ENCODE measurements around the gene FUT8. TPM values are rescaled to one million over a fixed set of nuclear protein-coding genes. Genes with fewer than 3 reads are reported as not detected.

Gene FUT8
- total RNA-seq, 1 donor from 2014 or later, result 131 TPM

- Histone ChIP-seq H3K27ac (no peak overlapping the region), H3K36me3 (no peaks in the 10 kb centered on the region), H3K4me2 (no peak overlapping the region), H4K20me1 (ENCODE audit: low read depth) (no peaks in the 10 kb centered on the region), H2AFZ (replicated peaks) (no peak overlapping the region), H3K4me1 (no peaks in the 10 kb centered on the region), H3K4me3 (no peak overlapping the region), H3K9ac (no peak overlapping the region), H3F3A (ENCODE audit: low read depth) (no peaks in the 10 kb centered on the region), H3K9me3 (ENCODE audit: low read depth) (no peaks in the 10 kb centered on the region), H3K79me2 (ENCODE audit: low read depth) (peaks cover 7% of the 10 kb centered on the region), H3K27me3 (no peaks in the 10 kb centered on the region)
- no peak for DNase-seq (ENCODE audit: low spot score)
- no peak overlapping the region for H3K27ac Mint-ChIP-seq
- no peaks in the 10 kb centered on the region for H3K27me3 Mint-ChIP-seq (ENCODE audit: insufficient read depth, low read depth)
- H3K4me3 Mint-ChIP-seq, result no peak overlapping the region
- peaks cover 13% of the 10 kb centered on the region for H3K36me3 Mint-ChIP-seq
- H3K9me3 Mint-ChIP-seq, result no peaks in the 10 kb centered on the region
- TF ChIP-seq EZH2 (IDR thresholded peaks at IDR 0.05), result no peak
- H3K4me1 Mint-ChIP-seq, result no peaks in the 10 kb centered on the region
Observed at GRCh38 chr14:65566820-65567522, 154.4 kb downstream of the FUT8 start.

- TF ChIP-seq EZH2phosphoT487 (IDR thresholded peaks at IDR 0.05) (no peak), CTCF (IDR thresholded peaks at IDR 0.05) (no peak)
- Histone ChIP-seq H4K20me1 (ENCODE audit: low read depth) (no peaks in the 10 kb centered on the region), H3K4me1 (no peaks in the 10 kb centered on the region), H3K79me2 (ENCODE audit: low read depth) (peaks cover 7% of the 10 kb centered on the region), H2AFZ (replicated peaks) (no peak overlapping the region), H3K27me3 (no peaks in the 10 kb centered on the region), H3K4me3 (no peak overlapping the region), H3K4me2 (no peak overlapping the region), H3K9ac (no peak overlapping the region), H3K36me3 (no peaks in the 10 kb centered on the region), H3F3A (ENCODE audit: low read depth) (no peaks in the 10 kb centered on the region), H3K27ac (no peak overlapping the region), H3K9me3 (ENCODE audit: low read depth) (no peaks in the 10 kb centered on the region)
- no peak for DNase-seq (ENCODE audit: low spot score)
- no peak overlapping the region for H3K4me3 Mint-ChIP-seq
- no peak overlapping the region for H3K27ac Mint-ChIP-seq
- no peaks in the 10 kb centered on the region for H3K36me3 Mint-ChIP-seq
- H3K27me3 Mint-ChIP-seq (ENCODE audit: insufficient read depth, low read depth), result no peaks in the 10 kb centered on the region
- H3K4me1 Mint-ChIP-seq, result no peaks in the 10 kb centered on the region
- H3K9me3 Mint-ChIP-seq, result no peaks in the 10 kb centered on the region
Observed at GRCh38 chr14:65574611-65575010, 162.1 kb downstream of the FUT8 start.

- no peak for DNase-seq (ENCODE audit: low spot score)
- Histone ChIP-seq H3K36me3 (no peaks in the 10 kb centered on the region), H3F3A (ENCODE audit: low read depth) (no peaks in the 10 kb centered on the region), H3K4me1 (no peaks in the 10 kb centered on the region), H3K9me3 (ENCODE audit: low read depth) (no peaks in the 10 kb centered on the region), H3K27me3 (no peaks in the 10 kb centered on the region), H3K27ac (no peak overlapping the region), H2AFZ (replicated peaks) (no peak overlapping the region), H4K20me1 (ENCODE audit: low read depth) (no peaks in the 10 kb centered on the region), H3K79me2 (ENCODE audit: low read depth) (peaks cover 2% of the 10 kb centered on the region), H3K4me3 (no peak overlapping the region), H3K9ac (no peak overlapping the region), H3K4me2 (no peak overlapping the region)
- no peak for TF ChIP-seq CTCF (IDR thresholded peaks at IDR 0.05)
- no peak for TF ChIP-seq EZH2phosphoT487 (IDR thresholded peaks at IDR 0.05)
- TF ChIP-seq EZH2 (IDR thresholded peaks at IDR 0.05), result no peak
- H3K36me3 Mint-ChIP-seq, result no peaks in the 10 kb centered on the region
- H3K27ac Mint-ChIP-seq, result no peak overlapping the region
- no peaks in the 10 kb centered on the region for H3K9me3 Mint-ChIP-seq
- H3K4me1 Mint-ChIP-seq, result no peaks in the 10 kb centered on the region
- H3K27me3 Mint-ChIP-seq (ENCODE audit: insufficient read depth, low read depth), result no peaks in the 10 kb centered on the region
- no peak overlapping the region for H3K4me3 Mint-ChIP-seq
Observed at GRCh38 chr14:65575389-65575788, 162.9 kb downstream of the FUT8 start.

GRCh38 chr14:65580973-65581372 is 168.4 kb downstream of the FUT8 start:
- H3K27me3 Mint-ChIP-seq (ENCODE audit: insufficient read depth, low read depth), result no peaks in the 10 kb centered on the region
- no peaks in the 10 kb centered on the region for H3K4me1 Mint-ChIP-seq
- Histone ChIP-seq H3K4me3 (no peak overlapping the region), H3K36me3 (no peaks in the 10 kb centered on the region), H3K4me2 (no peak overlapping the region), H3K9me3 (ENCODE audit: low read depth) (no peaks in the 10 kb centered on the region), H4K20me1 (ENCODE audit: low read depth) (no peaks in the 10 kb centered on the region), H3K79me2 (ENCODE audit: low read depth) (peaks cover 9% of the 10 kb centered on the region), H3K4me1 (no peaks in the 10 kb centered on the region), H3K27me3 (no peaks in the 10 kb centered on the region), H3K9ac (no peak overlapping the region), H3F3A (ENCODE audit: low read depth) (no peaks in the 10 kb centered on the region), H3K27ac (no peak overlapping the region), H2AFZ (replicated peaks) (no peak overlapping the region)
- H3K36me3 Mint-ChIP-seq, result no peaks in the 10 kb centered on the region
- TF ChIP-seq CTCF (IDR thresholded peaks at IDR 0.05) (no peak), EZH2phosphoT487 (IDR thresholded peaks at IDR 0.05) (no peak), EZH2 (IDR thresholded peaks at IDR 0.05) (no peak)
- no peak for DNase-seq (ENCODE audit: low spot score)
- H3K9me3 Mint-ChIP-seq, result no peaks in the 10 kb centered on the region
- no peak overlapping the region for H3K27ac Mint-ChIP-seq
- no peak overlapping the region for H3K4me3 Mint-ChIP-seq

Data from neural progenitor cell (in vitro differentiated cells).